ENCODE measurements around the gene MAD1L1. TPM values are rescaled to one million over a fixed set of nuclear protein-coding genes. Genes with fewer than 3 reads are reported as not detected.
A peak's percentile ranks its signal among the peaks of the same experiment; 100 is the strongest.

Gene MAD1L1
- total RNA-seq, 3 donors from 2014 or later: 25.3 to 31.2 (median 26.2) TPM

DNA sequence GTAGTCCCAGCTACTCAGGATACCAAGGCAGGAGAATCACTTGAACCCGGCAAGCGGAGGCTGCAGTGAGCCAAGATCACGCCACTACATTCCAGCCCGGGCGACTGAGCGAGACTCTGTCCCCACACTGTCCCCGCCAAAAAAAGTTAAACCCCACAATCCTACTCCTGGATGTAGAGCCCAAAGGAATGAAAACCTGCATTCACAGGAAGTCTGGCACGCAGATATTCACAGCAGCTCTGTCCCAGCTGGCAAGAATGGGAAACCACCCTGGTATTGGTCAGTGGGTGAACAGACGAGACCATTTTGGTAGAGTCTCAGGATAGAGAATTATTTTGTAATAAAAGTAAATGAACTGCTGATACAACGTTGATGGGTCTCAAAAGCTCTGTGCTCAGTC is 225.2 kb downstream of the MAD1L1 start:
- peak in 1 of 3 donors; percentile 12 for DNase-seq

DNA sequence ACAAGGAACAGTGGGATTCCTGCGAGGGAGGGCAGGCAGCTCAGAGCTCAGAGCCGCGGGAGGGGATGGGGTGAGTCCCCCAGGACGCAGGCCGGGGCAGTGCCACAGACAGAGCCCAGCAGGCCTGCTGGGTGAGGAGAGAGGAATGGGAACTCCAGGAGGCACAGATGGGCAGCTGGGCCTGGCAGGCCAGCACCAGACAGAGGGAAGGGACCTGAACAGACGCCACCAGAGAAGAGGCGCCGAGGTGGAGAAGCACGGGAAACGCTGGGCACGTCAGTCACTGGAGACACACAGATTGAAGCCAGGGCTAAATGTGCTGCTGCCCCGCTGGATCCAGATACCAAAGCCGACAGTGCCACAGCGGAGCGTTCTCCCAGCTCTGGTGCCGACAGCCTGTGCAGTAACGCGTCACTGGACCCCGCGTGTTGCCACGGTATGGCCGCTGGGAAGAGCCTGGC is 225.8 kb downstream of the MAD1L1 start:
- Histone ChIP-seq H3K4me3 (no peak overlapping the region), H3K4me1 (ENCODE audit: low read depth) (no peaks in the 10 kb centered on the region), H3K9me3 (no peaks in the 10 kb centered on the region), H3K36me3 (ENCODE audit: low read depth) (no peaks in the 10 kb centered on the region)
- ATAC-seq (no peak), DNase-seq (peak in 1 of 3 donors; percentile 6)
- intact Hi-C loops (cut with DNase I, micrococcal nuclease): no loop called here
- TF ChIP-seq CTCF (IDR thresholded peaks at IDR 0.05): no peak

More for the DNA sequence above, 225.2 kb downstream of the MAD1L1 start:
- no peaks in the 10 kb centered on the region for H3K4me1 ChIP-seq (ENCODE audit: low read depth)
- intact Hi-C loops (cut with DNase I, micrococcal nuclease): no loop called here
- no peaks in the 10 kb centered on the region for H3K9me3 ChIP-seq
- H3K4me3 ChIP-seq: no peak overlapping the region
- H3K36me3 ChIP-seq (ENCODE audit: low read depth): no peaks in the 10 kb centered on the region
- no peak for TF ChIP-seq CTCF (IDR thresholded peaks at IDR 0.05)
- no peak for ATAC-seq

GRCh38 chr7:2006231-2006771 is 226.4 kb downstream of the MAD1L1 start:
- peak in 2 of 3 donors; percentile 8 to 27 for DNase-seq
- no peaks in the 10 kb centered on the region for H3K4me1 ChIP-seq (ENCODE audit: low read depth)
- H3K9me3 ChIP-seq: no peaks in the 10 kb centered on the region
- no peaks in the 10 kb centered on the region for H3K36me3 ChIP-seq (ENCODE audit: low read depth)
- ATAC-seq: no peak
- no peak overlapping the region for H3K4me3 ChIP-seq
- intact Hi-C loops (cut with DNase I, micrococcal nuclease): no loop called here
- TF ChIP-seq CTCF (IDR thresholded peaks at IDR 0.05): no peak

- Histone ChIP-seq H3K36me3 (ENCODE audit: low read depth) (no peaks in the 10 kb centered on the region), H3K4me1 (ENCODE audit: low read depth) (no peaks in the 10 kb centered on the region), H3K4me3 (no peak overlapping the region), H3K9me3 (no peaks in the 10 kb centered on the region)
- DNase-seq: no peak
- no peak for ATAC-seq
- no peak for TF ChIP-seq CTCF (IDR thresholded peaks at IDR 0.05)
- intact Hi-C loops (cut with DNase I, micrococcal nuclease): no loop called here
Measured at GRCh38 chr7:2005786-2006185, 227.0 kb downstream of the MAD1L1 start.

DNA sequence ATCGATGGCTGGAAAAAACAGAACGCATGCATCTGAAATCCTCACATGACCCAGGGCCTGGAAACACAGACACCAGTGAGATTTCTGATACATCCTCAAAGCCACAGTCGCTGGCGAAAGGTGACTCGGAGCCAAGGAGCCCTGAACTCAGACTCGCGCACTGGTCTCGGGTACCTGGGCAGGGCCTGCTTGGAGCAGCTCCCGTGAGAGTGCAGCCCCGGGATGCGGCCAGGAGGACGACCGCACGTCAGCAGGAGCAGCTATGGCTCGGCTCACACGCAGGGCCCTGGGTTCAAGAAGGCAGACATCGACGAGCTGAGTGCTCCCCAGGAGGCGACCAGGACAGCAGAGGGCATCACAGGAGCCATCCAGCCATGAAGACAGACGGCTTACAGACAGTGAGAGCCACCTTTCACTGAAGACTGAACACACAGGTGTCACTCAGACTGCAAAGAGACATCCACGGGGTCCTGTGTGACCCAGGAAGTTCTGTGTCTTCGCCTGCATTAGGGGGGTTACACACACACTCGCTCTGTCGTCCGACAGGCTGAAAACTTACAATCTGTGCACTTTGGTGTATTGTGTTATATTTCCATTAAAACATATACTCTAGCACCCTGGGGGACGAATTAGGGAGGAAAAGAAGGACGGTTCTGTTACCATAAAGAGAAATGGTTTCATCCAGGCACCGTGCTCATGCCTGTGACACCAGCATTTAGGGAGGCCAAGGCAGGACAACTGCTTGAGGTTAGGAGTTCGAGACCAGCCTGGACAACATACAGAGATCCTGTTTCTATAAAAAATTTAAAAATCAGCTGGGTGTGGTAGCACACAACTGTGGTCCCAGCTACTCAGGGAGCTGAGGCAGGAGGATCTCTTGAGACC is 227.7 kb downstream of the MAD1L1 start:
- H3K36me3 ChIP-seq (ENCODE audit: low read depth): no peaks in the 10 kb centered on the region
- no peaks in the 10 kb centered on the region for H3K4me1 ChIP-seq (ENCODE audit: low read depth)
- TF ChIP-seq CTCF (IDR thresholded peaks at IDR 0.05): no peak
- H3K4me3 ChIP-seq: no peak overlapping the region
- no peak for ATAC-seq
- DNase-seq: peak in 2 of 3 donors; percentile 10 to 29
- H3K9me3 ChIP-seq: no peaks in the 10 kb centered on the region
- intact Hi-C loops (cut with DNase I, micrococcal nuclease): no loop called here
